SK-N-SH treated with all-trans-retinoic acid at 6 μM for 48 hours (cell line): ENCODE data around the gene RAB3GAP2.

ENCODE experiments used
- ATAC-seq: fragments of 200-7000 bp; cut with Tn5 transposase; 3 replicates; pipeline ENCODE4 v1.9.1; 2020; ENCODE audit warnings: mild to moderate bottlenecking, moderate library complexity
- ARNTL ChIP-seq: fragments of 450-650 bp; formaldehyde crosslinking; IDR thresholded peaks from 2 replicates; pipeline ENCODE4 v1.5.0; 2020; ENCODE audit warnings: low read depth, mild to moderate bottlenecking, moderate library complexity, borderline replicate concordance
- BACH2 ChIP-seq: fragments of 250-450 bp; sonication (Bioruptor Pico); IDR thresholded peaks from 2 replicates; pipeline ENCODE4 v1.9.0; 2021; ENCODE audit warnings: mild to moderate bottlenecking, borderline replicate concordance
- CSDC2 ChIP-seq: fragments of 250-450 bp; sonication (Bioruptor Pico); IDR thresholded peaks from 2 replicates; pipeline ENCODE4 v1.5.0; 2020; ENCODE audit warnings: mild to moderate bottlenecking, moderate library complexity
- CSRNP3 ChIP-seq: fragments of 250-450 bp; sonication (Bioruptor Pico); IDR thresholded peaks from 2 replicates; pipeline ENCODE4 v1.5.1; 2021; ENCODE audit warnings: mild to moderate bottlenecking, moderate library complexity
- ESRRG ChIP-seq: fragments of 250-450 bp; sonication (Bioruptor Pico); IDR thresholded peaks from 2 replicates; pipeline ENCODE4 v1.6.1; 2021; ENCODE audit warnings: mild to moderate bottlenecking
- GLIS3 ChIP-seq: fragments of 250-450 bp; sonication (Bioruptor Pico); IDR thresholded peaks from 2 replicates; pipeline ENCODE4 v1.5.0; 2020; ENCODE audit warnings: mild to moderate bottlenecking, moderate library complexity
- ISL1 ChIP-seq: fragments of 250-450 bp; sonication (Bioruptor Pico); IDR thresholded peaks from 2 replicates; pipeline ENCODE4 v2.1.2; 2022; ENCODE audit warnings: mild to moderate bottlenecking, moderate library complexity
- PATZ1 ChIP-seq: fragments of 250-450 bp; sonication (Bioruptor Pico); IDR thresholded peaks from 2 replicates; pipeline ENCODE4 v1.8.0; 2020; ENCODE audit warnings: mild to moderate bottlenecking, moderate library complexity, borderline replicate concordance
- PPARA ChIP-seq: fragments of 250-450 bp; sonication (Bioruptor Pico); IDR thresholded peaks from 2 replicates; pipeline ENCODE4 v1.5.0; 2020; ENCODE audit warnings: mild to moderate bottlenecking, borderline replicate concordance
- RARB ChIP-seq: fragments of 250-450 bp; sonication (Bioruptor Pico); IDR thresholded peaks from 2 replicates; pipeline ENCODE4 v1.8.0; 2021; ENCODE audit warnings: mild to moderate bottlenecking, moderate library complexity
- SNAI2 ChIP-seq: fragments of 250-450 bp; sonication (Bioruptor Pico); IDR thresholded peaks from 2 replicates; pipeline ENCODE4 v1.5.0; 2020; ENCODE audit warnings: mild to moderate bottlenecking, moderate library complexity
- TCF4 ChIP-seq: fragments of 250-450 bp; sonication (Bioruptor Pico); IDR thresholded peaks from 2 replicates; pipeline ENCODE4 v1.8.0; 2021; ENCODE audit warnings: mild to moderate bottlenecking, moderate library complexity, borderline replicate concordance
- TOX ChIP-seq: fragments of 250-450 bp; sonication (Bioruptor Pico); IDR thresholded peaks from 2 replicates; pipeline ENCODE4 v1.8.0; 2021; ENCODE audit warnings: mild to moderate bottlenecking, moderate library complexity, borderline replicate concordance
- ZC3H10 ChIP-seq: fragments of 250-450 bp; sonication (Bioruptor Pico); IDR thresholded peaks from 2 replicates; pipeline ENCODE4 v1.5.1; 2021; ENCODE audit warnings: mild to moderate bottlenecking, moderate library complexity
- ZFP3 ChIP-seq: fragments of 250-450 bp; sonication (Bioruptor Pico); IDR thresholded peaks from 2 replicates; pipeline ENCODE4 v1.5.0; 2020; ENCODE audit warnings: mild to moderate bottlenecking, moderate library complexity
- ZFP30 ChIP-seq: fragments of 450-650 bp; formaldehyde crosslinking; IDR thresholded peaks from 2 replicates; pipeline ENCODE4 v1.5.0; 2022; ENCODE audit warnings: mild to moderate bottlenecking, moderate library complexity
- ZNF565 ChIP-seq: fragments of 450-650 bp; formaldehyde crosslinking; conservative IDR thresholded peaks from 2 replicates; pipeline ENCODE4 v1.5.0; 2020; ENCODE audit warnings: low read depth, mild to moderate bottlenecking, moderate library complexity
- ZNF70 ChIP-seq: fragments of 450-650 bp; formaldehyde crosslinking; IDR thresholded peaks from 2 replicates; pipeline ENCODE4 v1.5.0; 2020; ENCODE audit warnings: mild to moderate bottlenecking, moderate library complexity
- ZNF8 ChIP-seq: fragments of 450-650 bp; formaldehyde crosslinking; IDR thresholded peaks from 2 replicates; pipeline ENCODE4 v1.5.0; 2020; ENCODE audit warnings: mild to moderate bottlenecking, moderate library complexity
- TF ChIP-seq, protein P1 (sequence below): fragments of 250-450 bp; sonication (Bioruptor Pico); IDR thresholded peaks from 2 replicates; pipeline ENCODE4 v1.5.1; 2020; ENCODE audit warnings: low read depth, mild to moderate bottlenecking, moderate library complexity
- TF ChIP-seq, protein P2 (sequence below): fragments of 250-450 bp; sonication (Bioruptor Pico); IDR thresholded peaks from 2 replicates; pipeline ENCODE4 v1.5.0; 2020; ENCODE audit warnings: mild to moderate bottlenecking, moderate library complexity
- TF ChIP-seq, protein P3 (sequence below): fragments of 250-450 bp; sonication (Bioruptor Pico); IDR thresholded peaks from 2 replicates; pipeline ENCODE4 v1.8.0; 2021; ENCODE audit warnings: low read depth, mild to moderate bottlenecking, moderate library complexity, borderline replicate concordance

RAB3GAP2 gene

DNA sequence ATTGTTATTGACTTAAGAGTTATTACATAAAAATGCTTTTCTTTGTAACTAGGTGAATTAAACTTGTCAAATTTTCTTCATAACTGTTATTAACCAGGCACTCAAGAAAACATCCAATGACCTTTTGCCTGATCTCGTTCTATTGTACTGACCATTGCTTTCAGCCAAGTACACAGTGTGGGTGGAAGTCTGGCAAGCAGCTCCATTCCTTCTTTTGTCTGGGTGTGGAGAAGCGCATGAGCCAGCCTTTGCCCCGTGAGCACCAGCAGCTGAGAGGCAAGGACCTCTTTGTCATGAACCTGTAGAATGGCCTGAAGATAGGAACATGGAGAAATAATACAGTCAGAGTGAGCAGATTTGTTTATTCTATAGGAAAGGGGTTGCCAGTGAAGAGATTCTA, 120.8 kb downstream of the RAB3GAP2 start:
- TF ChIP-seq, protein P1, sequence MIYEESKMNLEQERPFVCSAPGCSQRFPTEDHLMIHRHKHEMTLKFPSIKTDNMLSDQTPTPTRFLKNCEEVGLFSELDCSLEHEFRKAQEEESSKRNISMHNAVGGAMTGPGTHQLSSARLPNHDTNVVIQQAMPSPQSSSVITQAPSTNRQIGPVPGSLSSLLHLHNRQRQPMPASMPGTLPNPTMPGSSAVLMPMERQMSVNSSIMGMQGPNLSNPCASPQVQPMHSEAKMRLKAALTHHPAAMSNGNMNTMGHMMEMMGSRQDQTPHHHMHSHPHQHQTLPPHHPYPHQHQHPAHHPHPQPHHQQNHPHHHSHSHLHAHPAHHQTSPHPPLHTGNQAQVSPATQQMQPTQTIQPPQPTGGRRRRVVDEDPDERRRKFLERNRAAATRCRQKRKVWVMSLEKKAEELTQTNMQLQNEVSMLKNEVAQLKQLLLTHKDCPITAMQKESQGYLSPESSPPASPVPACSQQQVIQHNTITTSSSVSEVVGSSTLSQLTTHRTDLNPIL (CRISPR knock-in tag) = no peak
- no peak for TF ChIP-seq PATZ1 (CRISPR knock-in tag)
- no peak for TF ChIP-seq ARNTL
- no peak for TF ChIP-seq ZFP3 (CRISPR knock-in tag)
- no peak for TF ChIP-seq CSRNP3 (CRISPR knock-in tag)
- TF ChIP-seq SNAI2 = no peak
- TF ChIP-seq TCF4 = no peak
- no peak for TF ChIP-seq ZNF565 (CRISPR knock-in tag)
- TF ChIP-seq CSDC2 = no peak
- ATAC-seq = no peak; the same call in 2 of the 3 replicates

- TF ChIP-seq CSRNP3 (CRISPR knock-in tag) (no peak), ARNTL (no peak), ZFP3 (CRISPR knock-in tag) (no peak), ZNF70 (CRISPR knock-in tag) (no peak), ISL1 (CRISPR knock-in tag) (no peak), TCF4 (no peak), ZNF8 (CRISPR knock-in tag) (no peak), GLIS3 (CRISPR knock-in tag) (no peak), PATZ1 (CRISPR knock-in tag) (no peak), PPARA (no peak), ZC3H10 (no peak), TOX (CRISPR knock-in tag) (no peak), ESRRG (CRISPR knock-in tag) (no peak), BACH2 (CRISPR knock-in tag) (no peak), ZFP30 (CRISPR knock-in tag) (no peak), SNAI2 (no peak), RARB (no peak)
- TF ChIP-seq, protein P2, sequence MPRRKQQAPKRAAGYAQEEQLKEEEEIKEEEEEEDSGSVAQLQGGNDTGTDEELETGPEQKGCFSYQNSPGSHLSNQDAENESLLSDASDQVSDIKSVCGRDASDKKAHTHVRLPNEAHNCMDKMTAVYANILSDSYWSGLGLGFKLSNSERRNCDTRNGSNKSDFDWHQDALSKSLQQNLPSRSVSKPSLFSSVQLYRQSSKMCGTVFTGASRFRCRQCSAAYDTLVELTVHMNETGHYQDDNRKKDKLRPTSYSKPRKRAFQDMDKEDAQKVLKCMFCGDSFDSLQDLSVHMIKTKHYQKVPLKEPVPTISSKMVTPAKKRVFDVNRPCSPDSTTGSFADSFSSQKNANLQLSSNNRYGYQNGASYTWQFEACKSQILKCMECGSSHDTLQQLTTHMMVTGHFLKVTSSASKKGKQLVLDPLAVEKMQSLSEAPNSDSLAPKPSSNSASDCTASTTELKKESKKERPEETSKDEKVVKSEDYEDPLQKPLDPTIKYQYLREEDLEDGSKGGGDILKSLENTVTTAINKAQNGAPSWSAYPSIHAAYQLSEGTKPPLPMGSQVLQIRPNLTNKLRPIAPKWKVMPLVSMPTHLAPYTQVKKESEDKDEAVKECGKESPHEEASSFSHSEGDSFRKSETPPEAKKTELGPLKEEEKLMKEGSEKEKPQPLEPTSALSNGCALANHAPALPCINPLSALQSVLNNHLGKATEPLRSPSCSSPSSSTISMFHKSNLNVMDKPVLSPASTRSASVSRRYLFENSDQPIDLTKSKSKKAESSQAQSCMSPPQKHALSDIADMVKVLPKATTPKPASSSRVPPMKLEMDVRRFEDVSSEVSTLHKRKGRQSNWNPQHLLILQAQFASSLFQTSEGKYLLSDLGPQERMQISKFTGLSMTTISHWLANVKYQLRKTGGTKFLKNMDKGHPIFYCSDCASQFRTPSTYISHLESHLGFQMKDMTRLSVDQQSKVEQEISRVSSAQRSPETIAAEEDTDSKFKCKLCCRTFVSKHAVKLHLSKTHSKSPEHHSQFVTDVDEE = no peak
- TF ChIP-seq, protein P1 (CRISPR knock-in tag) = no peak
- TF ChIP-seq, protein P3, sequence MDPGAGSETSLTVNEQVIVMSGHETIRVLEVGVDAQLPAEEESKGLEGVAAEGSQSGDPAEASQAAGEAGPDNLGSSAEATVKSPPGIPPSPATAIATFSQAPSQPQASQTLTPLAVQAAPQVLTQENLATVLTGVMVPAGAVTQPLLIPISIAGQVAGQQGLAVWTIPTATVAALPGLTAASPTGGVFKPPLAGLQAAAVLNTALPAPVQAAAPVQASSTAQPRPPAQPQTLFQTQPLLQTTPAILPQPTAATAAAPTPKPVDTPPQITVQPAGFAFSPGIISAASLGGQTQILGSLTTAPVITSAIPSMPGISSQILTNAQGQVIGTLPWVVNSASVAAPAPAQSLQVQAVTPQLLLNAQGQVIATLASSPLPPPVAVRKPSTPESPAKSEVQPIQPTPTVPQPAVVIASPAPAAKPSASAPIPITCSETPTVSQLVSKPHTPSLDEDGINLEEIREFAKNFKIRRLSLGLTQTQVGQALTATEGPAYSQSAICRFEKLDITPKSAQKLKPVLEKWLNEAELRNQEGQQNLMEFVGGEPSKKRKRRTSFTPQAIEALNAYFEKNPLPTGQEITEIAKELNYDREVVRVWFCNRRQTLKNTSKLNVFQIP = no peak
- ATAC-seq = no peak
Observed at GRCh38 chr1:220149742-220150141, 122.5 kb downstream of the RAB3GAP2 start.
